Esophagus (tissue), 2 donors: ENCODE results near the gene FAM174C. TPM values are rescaled to one million over a fixed set of nuclear protein-coding genes. Genes with fewer than 3 reads are reported as not detected.

Experiments used
- H3K27ac ChIP-seq, 2 donors: one replicate each; pipeline ENCODE4 v1.5.1; 2013; ENCODE audit warnings: low read depth in 2 of 2, mild to moderate bottlenecking in 2 of 2, inconsistent platforms in 1 of 2, low read length in 1 of 2, moderate library complexity in 1 of 2
- H3K27me3 ChIP-seq, 2 donors: one replicate each; pipeline ENCODE4 v1.6.1; 2013; ENCODE audit warnings: low read length in 2 of 2, control low read depth in 1 of 2, mild to moderate bottlenecking in 1 of 2; ENCODE audit not compliant: insufficient read depth in 2 of 2, control insufficient read depth in 1 of 2
- H3K36me3 ChIP-seq, 2 donors: one replicate each; pipeline ENCODE4 v1.6.1; 2013; ENCODE audit warnings: low read length in 1 of 2; ENCODE audit not compliant: control insufficient read depth in 2 of 2, insufficient read depth in 2 of 2
- H3K4me1 ChIP-seq, 2 donors: one replicate each; pipeline ENCODE4 v1.6.1; 2013; ENCODE audit warnings: low read length in 1 of 2; ENCODE audit not compliant: control insufficient read depth in 2 of 2, insufficient read depth in 2 of 2
- H3K4me3 ChIP-seq, 2 donors: one replicate each; pipeline ENCODE4 v1.5.1; 2013; ENCODE audit warnings: low read length in 2 of 2, mild to moderate bottlenecking in 2 of 2, low read depth in 1 of 2, moderate library complexity in 1 of 2
- H3K9me3 ChIP-seq, 2 donors: one replicate each; pipeline ENCODE4 v1.6.1; 2013; ENCODE audit warnings: mild to moderate bottlenecking in 2 of 2, low read depth in 1 of 2, low read length in 1 of 2, moderate library complexity in 1 of 2; ENCODE audit not compliant: control insufficient read depth in 2 of 2, insufficient read depth in 1 of 2
- WGBS, 2 donors: extraction: QIAGEN DNeasy Blood & Tissue Kit; methylation state at CpG; one replicate each; pipeline ENCODE4 v1.1.7; 2013; 5-methylcytosine and 5-hydroxymethylcytosine counted together
- polyA plus RNA-seq, 2 donors: library from polyadenylated mRNA; stranded (reverse); fragments of 200-250 nt; gene quantifications; one replicate each; pipeline ENCODE4 v1.2.3, GENCODE V29; 2013
- donor health status: healthy with polysubstance abuse.
- donor health status: Bipolar disorder and iron deficiency.

Gene FAM174C
- polyA plus RNA-seq, 2 donors = 45.8 to 46.7 TPM

DNA sequence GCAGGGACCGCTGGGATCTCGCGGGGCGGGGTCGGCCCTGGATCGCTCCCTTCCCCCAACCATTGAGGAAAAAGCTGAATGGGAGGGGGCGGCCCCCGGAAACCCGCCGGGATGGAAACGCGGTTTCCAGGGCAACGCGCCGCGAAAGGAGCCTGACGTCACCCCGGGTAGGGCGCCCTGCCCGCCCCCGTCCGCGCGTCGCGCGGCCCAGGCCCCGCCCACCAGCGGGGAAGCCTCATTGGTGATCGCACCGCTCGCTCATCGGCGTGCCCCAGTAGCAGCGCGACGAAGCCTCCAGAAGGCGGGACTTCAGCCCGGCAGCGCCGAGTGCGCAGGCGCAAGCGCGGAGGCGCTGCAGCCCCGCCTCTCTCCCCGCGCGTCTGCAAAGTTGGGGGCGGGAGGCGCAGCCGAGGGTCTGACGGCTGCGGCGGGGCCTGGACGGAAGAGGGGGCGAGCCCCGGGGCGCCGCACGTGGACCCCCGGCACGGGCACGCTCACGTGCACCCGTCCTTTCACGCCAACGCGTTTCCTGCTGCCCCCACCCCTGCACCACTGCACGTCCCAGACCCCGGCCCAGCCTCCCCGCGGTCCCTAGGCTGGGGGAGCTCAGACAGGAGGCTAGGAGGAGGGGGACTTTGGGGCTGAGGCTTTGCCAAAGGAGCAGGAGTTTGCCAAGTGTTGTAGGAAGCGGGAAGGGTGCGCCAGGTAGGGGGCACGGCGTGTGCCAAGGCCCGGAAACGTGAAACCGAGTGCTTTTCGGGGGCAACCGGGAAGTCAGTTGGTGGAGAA, 14.4 kb upstream of the FAM174C start:
- 1% methylated on average over 67 to 83 of the region's 83 CpGs for WGBS, 2 donors
- peaks cover 6 to 14% of the 10 kb centered on the region in 2 donors for H3K36me3 ChIP-seq
- no peaks in the 10 kb centered on the region for H3K9me3 ChIP-seq
- H3K4me1 ChIP-seq = peaks cover 14 to 44% of the 10 kb centered on the region in 2 donors
- peak overlapping the region; percentile 98 for H3K27ac ChIP-seq
- H3K4me3 ChIP-seq = peak overlapping the region; percentile 61 to 71
- no peaks in the 10 kb centered on the region for H3K27me3 ChIP-seq

DNA sequence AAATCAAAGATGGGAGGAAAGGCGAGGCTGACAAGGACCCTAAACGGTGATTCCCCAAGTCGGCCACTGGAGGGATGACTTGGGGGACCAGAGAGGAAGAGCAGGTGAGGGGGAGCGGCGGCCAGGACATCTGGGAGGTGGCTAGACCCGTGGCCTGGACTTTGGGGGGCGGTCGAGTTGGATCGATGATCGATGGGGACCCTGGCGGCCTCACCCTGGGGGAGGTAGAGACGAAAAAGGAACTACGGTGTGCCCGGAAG, 13.9 kb upstream of the FAM174C start:
- H3K36me3 ChIP-seq = peaks cover 6 to 11% of the 10 kb centered on the region in 2 donors
- 8 to 9% methylated on average over 14 of the region's 14 CpGs for WGBS, 2 donors
- no peaks in the 10 kb centered on the region for H3K9me3 ChIP-seq
- H3K4me1 ChIP-seq = peaks cover 15 to 47% of the 10 kb centered on the region in 2 donors
- H3K27me3 ChIP-seq = no peaks in the 10 kb centered on the region
- peak overlapping the region; percentile 61 to 71 for H3K4me3 ChIP-seq
- peak overlapping the region; percentile 98 for H3K27ac ChIP-seq

DNA sequence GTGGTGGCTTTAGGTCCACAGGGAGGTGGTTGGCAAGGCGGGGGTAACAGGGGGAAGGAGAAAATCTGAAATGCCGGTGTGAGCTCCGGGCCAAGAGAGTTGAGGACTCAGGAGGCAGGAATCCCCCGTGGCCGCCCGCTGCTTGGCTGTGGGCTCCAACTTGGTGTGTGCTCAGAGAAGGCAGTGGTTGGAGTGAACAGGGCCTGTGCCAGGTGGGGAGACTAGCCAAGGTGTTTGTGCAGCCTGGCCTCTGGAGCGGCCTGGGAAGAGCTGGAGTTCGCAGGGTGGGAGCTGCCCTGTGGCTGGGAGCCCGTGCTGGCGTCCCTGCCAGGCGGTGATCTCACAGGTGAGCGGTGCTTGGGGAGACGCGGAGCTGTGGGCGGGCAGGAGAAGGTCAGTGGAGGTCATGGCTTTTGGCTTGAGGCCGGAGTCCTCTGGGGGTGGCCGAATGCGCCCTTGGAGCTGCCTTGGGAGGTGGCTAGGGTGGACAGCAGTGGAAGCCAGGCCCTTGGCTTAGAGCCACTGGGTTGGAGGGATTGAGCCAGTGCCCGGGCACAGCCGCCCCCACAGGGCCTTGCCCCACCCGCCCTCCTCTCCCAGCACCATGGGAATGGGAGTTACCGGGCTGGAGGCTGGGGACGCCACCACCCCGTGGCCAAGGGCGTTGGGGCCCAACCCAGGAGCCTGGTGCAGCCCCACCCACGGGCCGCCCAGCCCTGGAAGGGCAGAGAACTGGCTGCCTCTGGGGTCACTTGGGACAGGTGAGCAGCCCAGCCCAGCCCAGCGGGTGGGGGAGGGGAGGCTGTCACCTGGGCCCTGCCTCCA, 13.3 kb upstream of the FAM174C start:
- WGBS, 2 donors = 18 to 19% methylated on average over 24 to 28 of the region's 28 CpGs
- peak overlapping the region; percentile 61 to 71 for H3K4me3 ChIP-seq
- no peaks in the 10 kb centered on the region for H3K27me3 ChIP-seq
- no peaks in the 10 kb centered on the region for H3K9me3 ChIP-seq
- H3K27ac ChIP-seq = peak overlapping the region; percentile 98
- H3K4me1 ChIP-seq = peaks cover 15 to 47% of the 10 kb centered on the region in 2 donors
- H3K36me3 ChIP-seq = peaks cover 1 to 6% of the 10 kb centered on the region in 2 donors

DNA sequence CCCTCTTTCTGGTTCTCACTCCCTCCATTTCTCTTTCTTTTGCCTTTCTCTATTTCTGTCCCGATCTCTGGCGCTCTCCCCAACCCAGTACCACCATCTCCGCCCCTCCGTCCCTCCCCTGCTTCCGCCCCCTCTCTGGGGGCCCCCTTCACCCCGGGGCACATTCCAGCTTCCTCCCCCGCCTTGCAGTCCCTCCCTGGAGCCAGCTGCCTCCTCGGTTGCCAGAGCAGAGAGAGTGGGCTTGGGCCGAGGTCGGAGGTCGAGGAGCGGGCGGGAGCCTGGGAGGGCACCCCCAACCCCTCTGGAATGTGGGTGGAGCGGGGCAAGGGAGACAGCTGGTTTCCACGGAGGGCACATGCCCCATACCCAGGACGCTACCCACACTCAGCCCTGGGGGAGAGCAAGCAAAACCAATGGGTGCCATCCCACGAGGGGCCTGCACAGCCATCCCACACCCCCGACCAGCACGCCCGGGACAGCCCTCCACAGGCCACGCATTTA, 12.7 kb upstream of the FAM174C start:
- Histone ChIP-seq H3K27me3 (no peaks in the 10 kb centered on the region), H3K36me3 (peaks cover 0 to 5% of the 10 kb centered on the region in 2 donors), H3K9me3 (no peaks in the 10 kb centered on the region), H3K4me3 (peak overlapping the region; percentile 16), H3K4me1 (peaks cover 17 to 54% of the 10 kb centered on the region in 2 donors), H3K27ac (peak overlapping the region; percentile 98)
- whole genome bisulfite sequencing, 2 donors = 30 to 39% methylated on average over 19 to 21 of the region's 21 CpGs

DNA sequence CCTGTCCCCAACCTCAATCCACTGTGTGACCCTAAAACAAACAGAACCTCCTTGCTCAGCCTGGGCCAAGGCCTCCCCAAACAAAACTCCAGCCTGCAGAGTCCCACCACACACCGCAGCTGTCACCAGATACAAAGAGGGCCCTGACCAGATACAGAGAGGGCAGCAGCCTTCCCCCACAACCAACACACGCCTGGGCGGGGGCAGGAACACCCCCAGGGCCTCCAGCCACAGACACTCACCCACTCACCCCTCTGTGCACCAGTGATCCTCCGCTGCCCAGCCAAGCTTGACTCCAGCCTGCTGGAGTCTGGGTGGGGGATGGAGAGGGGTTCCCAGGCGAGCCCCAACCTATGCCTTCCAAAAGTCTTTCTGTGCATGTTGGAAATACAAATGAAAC, 12.1 kb upstream of the FAM174C start:
- Histone ChIP-seq H3K4me3 (no peak overlapping the region), H3K4me1 (peaks cover 19 to 57% of the 10 kb centered on the region in 2 donors), H3K9me3 (no peaks in the 10 kb centered on the region), H3K36me3 (peaks cover 0 to under 1% of the 10 kb centered on the region in 2 donors), H3K27me3 (no peaks in the 10 kb centered on the region), H3K27ac (peak overlapping the region; percentile 98)
- 50 to 67% methylated on average over 5 of the region's 5 CpGs for WGBS, 2 donors

DNA sequence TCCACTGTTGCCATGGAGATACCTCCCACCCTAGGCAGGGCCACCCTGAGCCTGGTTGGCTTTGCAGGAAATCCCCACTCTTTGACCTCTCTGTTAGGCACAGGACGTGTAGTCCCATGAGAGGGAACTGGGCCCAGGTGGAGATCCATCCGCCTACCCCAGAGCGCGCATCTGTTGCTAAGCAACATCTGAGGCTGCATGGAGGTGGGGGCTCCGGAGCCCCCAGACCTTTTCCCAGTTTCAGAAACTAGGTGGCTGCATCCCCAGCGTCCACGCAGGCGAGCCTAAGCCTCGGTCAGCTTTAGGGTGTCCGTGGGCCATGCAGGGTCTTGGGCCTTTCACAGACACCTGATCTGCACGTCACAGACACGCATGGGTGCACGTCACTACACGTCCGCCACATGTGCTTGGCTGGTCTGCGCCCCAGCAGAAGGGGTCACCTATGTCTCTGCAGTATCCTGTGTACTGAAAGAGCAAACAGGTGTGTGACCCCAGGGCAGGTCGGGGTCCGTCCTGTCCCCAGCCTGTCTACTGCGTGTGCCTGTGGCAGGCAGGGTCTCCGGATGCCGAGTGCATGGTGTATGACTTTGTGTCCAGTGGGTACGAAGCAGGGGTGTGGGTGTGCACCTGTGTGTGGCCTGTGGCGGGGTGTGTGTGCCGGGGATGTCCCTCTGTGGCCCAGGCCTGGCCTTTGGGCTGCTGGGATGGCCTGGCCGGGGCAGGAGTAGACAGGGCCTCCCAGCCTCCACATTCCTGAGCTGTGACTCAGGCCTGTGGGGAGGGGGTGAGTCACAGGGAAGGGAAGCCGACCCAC, 10.3 kb upstream of the FAM174C start:
- H3K27me3 ChIP-seq = no peaks in the 10 kb centered on the region
- H3K36me3 ChIP-seq = no peaks in the 10 kb centered on the region
- H3K4me3 ChIP-seq = no peak overlapping the region
- peaks cover 16 to 58% of the 10 kb centered on the region in 2 donors for H3K4me1 ChIP-seq
- no peaks in the 10 kb centered on the region for H3K9me3 ChIP-seq
- 52 to 61% methylated on average over 25 to 26 of the region's 26 CpGs for WGBS, 2 donors
- H3K27ac ChIP-seq = peak overlapping the region; percentile 93 to 94

DNA sequence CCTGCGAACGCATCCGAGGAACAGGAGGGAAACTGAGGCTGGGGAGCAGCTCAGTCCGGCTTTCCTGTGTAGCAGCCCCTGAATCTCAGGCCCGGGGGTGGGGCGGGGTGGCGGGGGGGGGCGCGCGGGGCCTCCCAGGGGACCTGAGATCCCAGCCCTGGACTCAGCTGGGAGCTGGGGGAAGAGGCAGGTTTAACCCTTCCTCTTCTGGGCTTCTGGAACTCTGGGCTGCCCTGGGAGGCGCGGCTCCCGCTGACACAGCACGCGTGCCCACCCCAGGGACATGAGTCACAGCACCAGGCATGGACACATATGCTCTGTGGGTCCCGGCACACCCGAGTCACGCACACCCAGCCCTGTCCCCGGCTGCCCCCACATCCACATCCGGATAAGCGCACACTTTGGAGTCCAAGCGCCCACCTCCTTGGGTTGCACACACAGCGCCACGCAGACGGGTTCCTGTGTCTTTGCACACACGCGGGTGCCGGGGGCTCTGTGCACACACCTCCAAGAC, 9.7 kb upstream of the FAM174C start:
- no peaks in the 10 kb centered on the region for H3K27me3 ChIP-seq
- no peaks in the 10 kb centered on the region for H3K36me3 ChIP-seq
- no peaks in the 10 kb centered on the region for H3K9me3 ChIP-seq
- WGBS, 2 donors = 14 to 20% methylated on average over 28 of the region's 28 CpGs
- peak overlapping the region; percentile 93 to 94 for H3K27ac ChIP-seq
- H3K4me3 ChIP-seq = peak overlapping the region; percentile 39 to 50
- peaks cover 16 to 52% of the 10 kb centered on the region in 2 donors for H3K4me1 ChIP-seq

DNA sequence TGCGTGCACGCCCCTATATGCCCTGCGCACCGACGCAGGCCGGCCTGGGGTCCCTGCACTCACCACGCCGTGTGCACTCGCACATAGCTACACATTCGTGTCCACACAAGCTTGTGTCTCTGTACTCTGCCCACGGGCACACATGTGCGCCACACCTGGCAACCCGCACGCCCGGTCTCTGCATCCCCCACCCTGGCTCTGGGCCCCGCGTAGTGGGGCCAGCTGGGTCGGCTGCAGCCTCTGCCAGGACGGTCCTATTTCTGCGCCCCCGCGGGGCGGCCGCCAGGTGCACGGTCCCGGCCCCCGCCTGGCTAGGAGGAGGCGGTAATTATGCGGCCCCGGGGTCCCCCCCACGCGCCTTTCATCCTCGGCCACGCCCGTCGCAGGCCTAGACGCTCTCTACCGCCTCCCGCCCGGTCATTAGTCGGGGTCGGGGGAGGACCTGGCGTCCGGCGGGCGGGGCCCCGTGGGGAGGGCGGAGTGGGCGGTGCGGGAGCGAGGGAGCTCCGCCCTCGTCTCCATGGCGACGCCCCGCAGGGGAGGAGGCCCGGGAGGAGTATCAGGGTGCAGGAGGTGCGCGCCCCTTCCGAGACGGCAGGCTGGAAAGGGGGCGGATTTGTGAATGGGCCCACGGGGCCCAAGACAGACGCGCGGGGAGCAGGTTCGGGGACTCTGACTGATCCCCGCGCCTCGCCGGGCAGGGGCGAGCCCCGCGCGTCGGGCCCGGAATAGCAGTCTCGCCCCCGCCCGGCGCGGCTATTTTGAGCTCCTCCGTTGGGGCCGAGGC, 9.0 kb upstream of the FAM174C start:
- H3K9me3 ChIP-seq = no peaks in the 10 kb centered on the region
- H3K36me3 ChIP-seq = peaks cover 0 to 6% of the 10 kb centered on the region in 2 donors
- 1 to 4% methylated on average over 71 to 84 of the region's 84 CpGs for WGBS, 2 donors
- peaks cover 16 to 59% of the 10 kb centered on the region in 2 donors for H3K4me1 ChIP-seq
- no peaks in the 10 kb centered on the region for H3K27me3 ChIP-seq
- H3K27ac ChIP-seq = peak overlapping the region; percentile 93 to 94
- peak overlapping the region; percentile 42 to 50 for H3K4me3 ChIP-seq
